SH-SY5Y (cell line): Measurements from ENCODE around the gene TBK1.

ENCODE experiments used
- GATA2 ChIP-seq: IDR thresholded peaks from 2 replicates; pipeline ENCODE4 v1.6.1; 2011; ENCODE audit warnings: mild to moderate bottlenecking, low read depth, low read length
- GATA3 ChIP-seq: IDR thresholded peaks from 2 replicates; pipeline ENCODE4 v1.6.1; 2011; ENCODE audit warnings: low read depth, mild to moderate bottlenecking, low read length, moderate library complexity

DNA sequence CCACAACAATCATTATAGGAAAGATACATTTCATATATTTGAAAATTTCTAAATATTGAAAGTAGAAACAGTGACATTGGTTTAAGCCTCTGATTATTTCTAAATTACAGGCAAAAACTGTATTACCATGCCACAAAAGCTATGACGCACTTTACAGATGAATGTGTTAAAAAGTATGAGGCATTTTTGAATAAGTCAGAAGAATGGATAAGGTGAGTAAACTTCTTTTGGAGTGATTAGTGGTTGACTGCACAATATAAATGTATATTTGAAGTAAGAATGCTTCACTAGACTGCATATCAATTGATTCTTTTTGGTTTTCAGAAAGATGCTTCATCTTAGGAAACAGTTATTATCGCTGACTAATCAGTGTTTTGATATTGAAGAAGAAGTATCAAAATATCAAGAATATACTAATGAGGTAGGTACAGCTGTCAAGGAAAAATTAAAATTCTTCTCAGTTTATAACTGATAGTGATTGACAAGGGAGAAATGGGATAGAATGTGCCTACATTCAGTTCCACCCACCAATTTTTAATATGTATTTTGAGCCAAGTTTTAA is 45.0 kb downstream of the TBK1 start:
- TF ChIP-seq GATA2 (no peak), GATA3 (no peak)
